ENCODE data around the gene NFIL3. TPM values are rescaled to one million over a fixed set of nuclear protein-coding genes. Genes with fewer than 3 reads are reported as not detected.

NFIL3 gene
- total RNA-seq, 1 donor from 2014 or later = 15.1 TPM

GRCh38 chr9:91433180-91433579 is 9.5 kb upstream of the NFIL3 start:
- Histone ChIP-seq H3K4me1 (ENCODE audit: control insufficient read depth in 3 of 3, insufficient read depth in 3 of 3, low read length in 3 of 3) (no peaks in the 10 kb centered on the region), H3K27ac (ENCODE audit: low read depth, low read length) (no peak overlapping the region), H3K9ac (ENCODE audit: low read depth in 1 of 3, low read length in 3 of 3) (no peak overlapping the region), H3K4me3 (ENCODE audit: low read length in 3 of 3) (no peak overlapping the region), H3K36me3 (ENCODE audit: control insufficient read depth in 3 of 3, insufficient read depth in 3 of 3, low read length in 3 of 3) (no peaks in the 10 kb centered on the region), H3K27me3 (ENCODE audit: control insufficient read depth in 3 of 3, insufficient read depth in 3 of 3, low read length in 3 of 3) (no peaks in the 10 kb centered on the region), H3K9me3 (ENCODE audit: control insufficient read depth in 3 of 3, low read length in 3 of 3) (no peaks in the 10 kb centered on the region)

GRCh38 chr9:91431485-91431884 is 7.9 kb upstream of the NFIL3 start:
- Histone ChIP-seq H3K4me1 (ENCODE audit: control insufficient read depth in 3 of 3, insufficient read depth in 3 of 3, low read length in 3 of 3) (no peaks in the 10 kb centered on the region), H3K36me3 (ENCODE audit: control insufficient read depth in 3 of 3, insufficient read depth in 3 of 3, low read length in 3 of 3) (no peaks in the 10 kb centered on the region), H3K27ac (ENCODE audit: low read depth, low read length) (no peak overlapping the region), H3K9ac (ENCODE audit: low read depth in 1 of 3, low read length in 3 of 3) (no peak overlapping the region), H3K9me3 (ENCODE audit: control insufficient read depth in 3 of 3, low read length in 3 of 3) (no peaks in the 10 kb centered on the region), H3K4me3 (ENCODE audit: low read length in 3 of 3) (no peak overlapping the region), H3K27me3 (ENCODE audit: control insufficient read depth in 3 of 3, insufficient read depth in 3 of 3, low read length in 3 of 3) (no peaks in the 10 kb centered on the region)

GRCh38 chr9:91429501-91429900 is 5.9 kb upstream of the NFIL3 start:
- no peak overlapping the region for H3K27ac ChIP-seq (ENCODE audit: low read depth, low read length)
- H3K36me3 ChIP-seq (ENCODE audit: control insufficient read depth in 3 of 3, insufficient read depth in 3 of 3, low read length in 3 of 3) = no peaks in the 10 kb centered on the region
- peaks cover 5 to 7% (median 5%) of the 10 kb centered on the region in 3 donors for H3K4me1 ChIP-seq (ENCODE audit: control insufficient read depth in 3 of 3, insufficient read depth in 3 of 3, low read length in 3 of 3)
- no peak overlapping the region for H3K4me3 ChIP-seq (ENCODE audit: low read length in 3 of 3)
- H3K9ac ChIP-seq (ENCODE audit: low read depth in 1 of 3, low read length in 3 of 3) = no peak overlapping the region
- no peaks in the 10 kb centered on the region for H3K27me3 ChIP-seq (ENCODE audit: control insufficient read depth in 3 of 3, insufficient read depth in 3 of 3, low read length in 3 of 3)
- H3K9me3 ChIP-seq (ENCODE audit: control insufficient read depth in 3 of 3, low read length in 3 of 3) = no peaks in the 10 kb centered on the region

- no peaks in the 10 kb centered on the region for H3K36me3 ChIP-seq (ENCODE audit: control insufficient read depth in 3 of 3, insufficient read depth in 3 of 3, low read length in 3 of 3)
- peak overlapping the region; percentile 49 for H3K27ac ChIP-seq (ENCODE audit: low read depth, low read length)
- no peaks in the 10 kb centered on the region for H3K9me3 ChIP-seq (ENCODE audit: control insufficient read depth in 3 of 3, low read length in 3 of 3)
- no peaks in the 10 kb centered on the region for H3K27me3 ChIP-seq (ENCODE audit: control insufficient read depth in 3 of 3, insufficient read depth in 3 of 3, low read length in 3 of 3)
- H3K4me3 ChIP-seq (ENCODE audit: low read length in 3 of 3) = no peak overlapping the region
- H3K4me1 ChIP-seq (ENCODE audit: control insufficient read depth in 3 of 3, insufficient read depth in 3 of 3, low read length in 3 of 3) = peaks cover 5 to 8% (median 6%) of the 10 kb centered on the region in 3 donors
- H3K9ac ChIP-seq (ENCODE audit: low read depth in 1 of 3, low read length in 3 of 3) = no peak overlapping the region
Observed at GRCh38 chr9:91428927-91429351, 5.3 kb upstream of the NFIL3 start.

GRCh38 chr9:91428436-91428835 is 4.8 kb upstream of the NFIL3 start:
- no peaks in the 10 kb centered on the region for H3K36me3 ChIP-seq (ENCODE audit: control insufficient read depth in 3 of 3, insufficient read depth in 3 of 3, low read length in 3 of 3)
- H3K27ac ChIP-seq (ENCODE audit: low read depth, low read length) = peak overlapping the region; percentile 49
- no peak overlapping the region for H3K9ac ChIP-seq (ENCODE audit: low read depth in 1 of 3, low read length in 3 of 3)
- no peaks in the 10 kb centered on the region for H3K9me3 ChIP-seq (ENCODE audit: control insufficient read depth in 3 of 3, low read length in 3 of 3)
- H3K27me3 ChIP-seq (ENCODE audit: control insufficient read depth in 3 of 3, insufficient read depth in 3 of 3, low read length in 3 of 3) = no peaks in the 10 kb centered on the region
- no peak overlapping the region for H3K4me3 ChIP-seq (ENCODE audit: low read length in 3 of 3)
- H3K4me1 ChIP-seq (ENCODE audit: control insufficient read depth in 3 of 3, insufficient read depth in 3 of 3, low read length in 3 of 3) = peaks cover 5 to 8% (median 6%) of the 10 kb centered on the region in 3 donors

DNA sequence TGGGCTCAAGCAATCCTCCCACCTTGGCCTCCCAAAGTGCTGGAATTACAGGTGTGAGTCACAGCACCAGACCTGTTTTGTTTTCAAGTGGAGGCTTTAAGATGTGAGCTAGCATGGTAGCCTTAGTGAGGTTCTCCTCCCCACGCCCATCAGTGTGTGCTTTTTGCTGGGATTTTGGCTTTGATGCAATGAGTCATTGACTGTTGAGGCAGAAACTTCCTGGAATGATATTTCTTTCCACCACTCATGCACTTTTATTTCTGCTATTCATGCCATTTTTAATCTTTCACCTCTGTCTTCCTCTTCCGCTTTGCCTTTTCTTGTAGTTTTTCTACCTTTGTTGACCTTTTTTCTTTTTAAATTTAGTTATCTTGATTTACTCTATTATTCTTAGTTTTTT is 4.2 kb upstream of the NFIL3 start:
- H3K4me3 ChIP-seq (ENCODE audit: low read length in 3 of 3) = no peak overlapping the region
- no peaks in the 10 kb centered on the region for H3K27me3 ChIP-seq (ENCODE audit: control insufficient read depth in 3 of 3, insufficient read depth in 3 of 3, low read length in 3 of 3)
- peaks cover 5 to 8% (median 6%) of the 10 kb centered on the region in 3 donors for H3K4me1 ChIP-seq (ENCODE audit: control insufficient read depth in 3 of 3, insufficient read depth in 3 of 3, low read length in 3 of 3)
- H3K9me3 ChIP-seq (ENCODE audit: control insufficient read depth in 3 of 3, low read length in 3 of 3) = no peaks in the 10 kb centered on the region
- H3K27ac ChIP-seq (ENCODE audit: low read depth, low read length) = peak overlapping the region; percentile 49
- no peaks in the 10 kb centered on the region for H3K36me3 ChIP-seq (ENCODE audit: control insufficient read depth in 3 of 3, insufficient read depth in 3 of 3, low read length in 3 of 3)
- no peak overlapping the region for H3K9ac ChIP-seq (ENCODE audit: low read depth in 1 of 3, low read length in 3 of 3)

DNA sequence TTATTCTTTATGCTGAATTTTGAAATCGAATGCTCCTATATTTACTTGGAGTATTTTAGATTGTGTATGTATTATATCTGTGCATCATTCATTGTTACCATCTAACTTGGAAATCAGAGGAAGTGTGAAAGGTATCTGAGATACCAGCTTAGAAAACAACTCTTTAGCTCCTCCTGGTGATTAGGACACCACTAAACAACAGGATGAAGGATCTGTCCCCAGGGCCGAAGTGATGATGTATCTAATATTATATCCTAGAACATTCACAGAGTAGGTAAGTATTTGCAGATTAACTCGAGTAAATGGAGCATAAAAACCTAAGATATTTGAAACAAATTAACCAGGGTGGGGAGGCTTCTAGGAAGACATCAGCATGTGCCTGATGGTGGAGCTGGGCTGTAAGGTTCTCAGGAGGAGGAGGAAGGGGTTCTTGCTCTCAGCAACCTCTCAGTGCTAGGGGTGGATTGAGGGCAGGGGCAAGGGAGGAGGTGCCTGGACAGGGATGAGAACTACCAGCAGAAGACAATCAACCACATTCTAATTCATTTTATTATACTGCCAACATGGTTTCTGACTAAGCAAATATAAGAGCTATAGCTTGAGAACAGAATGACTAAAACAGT is 2.6 kb upstream of the NFIL3 start:
- H3K9me3 ChIP-seq (ENCODE audit: control insufficient read depth in 3 of 3, low read length in 3 of 3) = no peaks in the 10 kb centered on the region
- no peak overlapping the region for H3K4me3 ChIP-seq (ENCODE audit: low read length in 3 of 3)
- H3K9ac ChIP-seq (ENCODE audit: low read depth in 1 of 3, low read length in 3 of 3) = no peak overlapping the region
- H3K4me1 ChIP-seq (ENCODE audit: control insufficient read depth in 3 of 3, insufficient read depth in 3 of 3, low read length in 3 of 3) = peaks cover 6 to 11% (median 11%) of the 10 kb centered on the region in 3 donors
- no peaks in the 10 kb centered on the region for H3K36me3 ChIP-seq (ENCODE audit: control insufficient read depth in 3 of 3, insufficient read depth in 3 of 3, low read length in 3 of 3)
- H3K27ac ChIP-seq (ENCODE audit: low read depth, low read length) = no peak overlapping the region
- H3K27me3 ChIP-seq (ENCODE audit: control insufficient read depth in 3 of 3, insufficient read depth in 3 of 3, low read length in 3 of 3) = no peaks in the 10 kb centered on the region

GRCh38 chr9:91425271-91425670 is 1.6 kb upstream of the NFIL3 start:
- Histone ChIP-seq H3K4me1 (ENCODE audit: control insufficient read depth in 3 of 3, insufficient read depth in 3 of 3, low read length in 3 of 3) (peaks cover 11 to 15% (median 12%) of the 10 kb centered on the region in 3 donors), H3K9ac (ENCODE audit: low read depth in 1 of 3, low read length in 3 of 3) (peak overlapping the region in 2 of 3 donors; percentile 91 to 95), H3K27ac (ENCODE audit: low read depth, low read length) (peak overlapping the region; percentile 97), H3K9me3 (ENCODE audit: control insufficient read depth in 3 of 3, low read length in 3 of 3) (no peaks in the 10 kb centered on the region), H3K36me3 (ENCODE audit: control insufficient read depth in 3 of 3, insufficient read depth in 3 of 3, low read length in 3 of 3) (no peaks in the 10 kb centered on the region), H3K4me3 (ENCODE audit: low read length in 3 of 3) (peak overlapping the region; percentile 58 to 80 (median 79)), H3K27me3 (ENCODE audit: control insufficient read depth in 3 of 3, insufficient read depth in 3 of 3, low read length in 3 of 3) (no peaks in the 10 kb centered on the region)

DNA sequence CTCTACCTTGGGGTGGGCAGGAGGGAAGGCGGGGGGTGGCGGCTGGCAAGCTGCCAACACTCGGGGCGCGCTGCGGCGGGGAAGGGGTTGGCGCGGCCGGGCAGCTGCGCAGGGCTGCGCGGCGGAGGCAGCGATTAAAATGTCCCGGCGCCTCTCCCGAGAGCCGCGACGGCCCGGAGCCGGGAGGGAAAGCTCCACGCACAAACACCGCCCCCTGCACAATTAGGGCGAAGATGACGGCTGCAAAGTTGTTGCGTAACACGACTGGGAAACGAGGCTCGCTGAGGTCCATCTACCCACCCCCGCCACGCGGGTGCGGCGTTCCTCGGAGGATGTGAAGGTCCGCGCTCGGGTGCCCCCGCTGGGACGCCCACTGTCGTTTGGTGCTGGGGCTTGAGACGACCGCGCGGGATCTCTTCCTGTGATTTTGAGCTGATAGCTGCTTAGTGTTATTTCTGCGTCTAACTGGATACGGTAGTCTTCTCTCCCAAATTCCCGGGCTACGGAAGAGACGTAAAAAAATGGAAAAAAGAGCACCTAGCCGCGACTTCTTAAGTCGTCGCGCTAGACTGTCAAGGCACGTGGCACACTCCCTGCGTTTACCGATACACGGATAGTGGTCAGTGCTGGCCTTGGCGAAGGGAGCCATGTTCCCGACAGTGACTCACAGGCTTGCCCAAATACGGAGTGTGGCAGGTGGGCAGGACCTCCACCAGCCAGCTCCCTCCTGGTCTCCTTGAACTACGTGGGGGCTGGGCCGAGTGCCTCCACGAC is 958 bp upstream of the NFIL3 start:
- no peaks in the 10 kb centered on the region for H3K9me3 ChIP-seq (ENCODE audit: control insufficient read depth in 3 of 3, low read length in 3 of 3)
- H3K27ac ChIP-seq (ENCODE audit: low read depth, low read length) = peak overlapping the region; percentile 97
- H3K27me3 ChIP-seq (ENCODE audit: control insufficient read depth in 3 of 3, insufficient read depth in 3 of 3, low read length in 3 of 3) = no peaks in the 10 kb centered on the region
- H3K36me3 ChIP-seq (ENCODE audit: control insufficient read depth in 3 of 3, insufficient read depth in 3 of 3, low read length in 3 of 3) = no peaks in the 10 kb centered on the region
- H3K4me1 ChIP-seq (ENCODE audit: control insufficient read depth in 3 of 3, insufficient read depth in 3 of 3, low read length in 3 of 3) = peaks cover 15 to 18% (median 17%) of the 10 kb centered on the region in 3 donors
- H3K4me3 ChIP-seq (ENCODE audit: low read length in 3 of 3) = peak overlapping the region; percentile 58 to 80 (median 79)
- peak overlapping the region; percentile 88 to 95 (median 91) for H3K9ac ChIP-seq (ENCODE audit: low read depth in 1 of 3, low read length in 3 of 3)
